WTC11 (cell line): ENCODE data around the gene MPV17L2. TPM values are rescaled to one million over a fixed set of nuclear protein-coding genes. Genes with fewer than 3 reads are reported as not detected.

Experiments
- ATAC-seq: fragments of 200-7000 bp; cut with Tn5 transposase; 2 replicates; pipeline ENCODE4 v1.10.0; 2021; ENCODE audit warnings: mild to moderate bottlenecking, moderate library complexity
- CTCF ChIA-PET: fragments of 300-600 bp; sonication (Branson Sonifier 250); formaldehyde crosslinking; loops from one replicate; lab custom pipeline; 2021; ENCODE audit warnings: antibody characterized with exemption; lab: Charles Lee
- POLR2A ChIA-PET: fragments of 350-600 bp; sonication (Branson Sonifier 250); formaldehyde crosslinking; loops from one replicate; lab custom pipeline; 2021; ENCODE audit warnings: antibody characterized with exemption; lab: Charles Lee
- DNase-seq: peaks from one replicate; pipeline ENCODE4 v3.0.0; 2021; ENCODE audit warnings: low spot score
- H3K27ac Mint-ChIP-seq: 2 replicates; pipeline ENCODE4 v1.8.0; 2021; ENCODE audit warnings: mixed read lengths
- H3K27me3 Mint-ChIP-seq: 2 replicates; pipeline ENCODE4 v1.8.0; 2021; ENCODE audit warnings: low read depth, mild to moderate bottlenecking, moderate library complexity, mixed read lengths
- H3K36me3 Mint-ChIP-seq: 2 replicates; pipeline ENCODE4 v1.8.0; 2021; ENCODE audit warnings: mixed read lengths
- H3K4me1 Mint-ChIP-seq: 2 replicates; pipeline ENCODE4 v1.8.0; 2022; ENCODE audit warnings: mixed read lengths
- H3K4me3 Mint-ChIP-seq: 2 replicates; pipeline ENCODE4 v1.8.0; 2021; ENCODE audit warnings: mild to moderate bottlenecking, moderate library complexity, mixed read lengths
- H3K9me3 Mint-ChIP-seq: 2 replicates; pipeline ENCODE4 v1.8.0; 2021; ENCODE audit warnings: mixed read lengths
- AFF4 ChIP-seq: sonication (generic); formaldehyde crosslinking; IDR thresholded peaks from 2 replicates; pipeline ENCODE4 v1.8.1; 2023; ENCODE audit warnings: mild to moderate bottlenecking, missing genetic modification reagents, borderline replicate concordance
- ATF3 ChIP-seq: sonication (generic); formaldehyde crosslinking; conservative IDR thresholded peaks from 2 replicates; pipeline ENCODE4 v1.8.1; 2022; ENCODE audit warnings: mild to moderate bottlenecking, missing genetic modification reagents
- E2F5 ChIP-seq: sonication (generic); formaldehyde crosslinking; IDR thresholded peaks from 2 replicates; pipeline ENCODE4 v1.8.1; 2022; ENCODE audit warnings: mild to moderate bottlenecking, moderate library complexity, missing genetic modification reagents
- ETV6 ChIP-seq: sonication (generic); formaldehyde crosslinking; IDR thresholded peaks from 2 replicates; pipeline ENCODE4 v1.8.1; 2022; ENCODE audit warnings: mild to moderate bottlenecking, missing genetic modification reagents
- FOXK1 ChIP-seq: sonication (generic); formaldehyde crosslinking; IDR thresholded peaks from 2 replicates; pipeline ENCODE4 v1.8.0; 2022; ENCODE audit warnings: mild to moderate bottlenecking, moderate library complexity, missing genetic modification reagents
- FOXP1 ChIP-seq: sonication (generic); formaldehyde crosslinking; IDR thresholded peaks from 2 replicates; pipeline ENCODE4 v1.8.0; 2022; ENCODE audit warnings: missing genetic modification reagents, mild to moderate bottlenecking, moderate library complexity, borderline replicate concordance
- GABPB1 ChIP-seq: sonication (generic); formaldehyde crosslinking; IDR thresholded peaks from 2 replicates; pipeline ENCODE4 v1.8.1; 2023; ENCODE audit warnings: mild to moderate bottlenecking, missing genetic modification reagents
- IRF2 ChIP-seq: sonication (generic); formaldehyde crosslinking; IDR thresholded peaks from 2 replicates; pipeline ENCODE4 v1.8.0; 2022; ENCODE audit warnings: low read depth, missing genetic modification reagents, borderline replicate concordance
- MAX ChIP-seq: sonication (generic); formaldehyde crosslinking; IDR thresholded peaks from 2 replicates; pipeline ENCODE4 v1.8.0; 2022; ENCODE audit warnings: mild to moderate bottlenecking, missing genetic modification reagents
- NFATC4 ChIP-seq: fragments of 250-450 bp; sonication (Bioruptor Pico); IDR thresholded peaks from 2 replicates; pipeline ENCODE4 v1.9.0; 2021; ENCODE audit warnings: mild to moderate bottlenecking
- PRDM15 ChIP-seq: sonication (generic); formaldehyde crosslinking; IDR thresholded peaks from 2 replicates; pipeline ENCODE4 v1.8.0; 2022; ENCODE audit warnings: missing genetic modification reagents
- PRRX2 ChIP-seq: fragments of 250-450 bp; sonication (Bioruptor Pico); IDR thresholded peaks from 2 replicates; pipeline ENCODE4 v1.8.0; 2021; ENCODE audit warnings: mild to moderate bottlenecking
- RELA ChIP-seq: sonication (generic); formaldehyde crosslinking; IDR thresholded peaks from 2 replicates; pipeline ENCODE4 v1.8.1; 2022; ENCODE audit warnings: missing genetic modification reagents, mild to moderate bottlenecking, borderline replicate concordance
- SP1 ChIP-seq: sonication (generic); formaldehyde crosslinking; conservative IDR thresholded peaks from 2 replicates; pipeline ENCODE4 v1.8.1; 2022; ENCODE audit warnings: missing genetic modification reagents
- USF1 ChIP-seq: sonication (generic); formaldehyde crosslinking; IDR thresholded peaks from 2 replicates; pipeline ENCODE4 v1.8.0; 2022; ENCODE audit warnings: mild to moderate bottlenecking, missing genetic modification reagents
- ZBTB43 ChIP-seq: sonication (generic); formaldehyde crosslinking; IDR thresholded peaks from 2 replicates; pipeline ENCODE4 v1.8.1; 2023; ENCODE audit warnings: mild to moderate bottlenecking, missing genetic modification reagents
- ZNF219 ChIP-seq: sonication (generic); formaldehyde crosslinking; IDR thresholded peaks from 2 replicates; pipeline ENCODE4 v1.8.0; 2023; ENCODE audit warnings: missing genetic modification reagents, mild to moderate bottlenecking, borderline replicate concordance
- ZNF425 ChIP-seq: fragments of 250-450 bp; sonication (Bioruptor Pico); conservative IDR thresholded peaks from 2 replicates; pipeline ENCODE4 v1.9.0; 2021; ENCODE audit warnings: mild to moderate bottlenecking
- total RNA-seq: library from RNA; stranded (reverse); gene quantifications from 3 replicates; pipeline ENCODE4 v1.2.3, GENCODE V29; 2021

Gene MPV17L2
- total RNA-seq, 1 experiment from 2014 or later: 29.8 TPM

- H3K27me3 Mint-ChIP-seq: peaks cover 42% of the 10 kb centered on the region
- ATAC-seq: peak; percentile 91
- CTCF ChIA-PET: interaction anchor here (0.5 to 3.9 kb wide), 31 partner anchors 8 to 227 kb away, joined by 3 to 72 read pairs (median 5); partner anchors contain the start of genes ARRDC2, GDF15, JUND and LSM4
- no peaks in the 10 kb centered on the region for H3K36me3 Mint-ChIP-seq
- POLR2A ChIA-PET: interaction anchor here (0.9 to 2.1 kb wide), 8 partner anchors 8 to 73 kb away, joined by 3 to 26 read pairs (median 5); partner anchors contain the start of genes JUND and RAB3A
- H3K9me3 Mint-ChIP-seq: no peaks in the 10 kb centered on the region
- H3K4me1 Mint-ChIP-seq: peaks cover 30% of the 10 kb centered on the region
- peak overlapping the region; percentile 92 for H3K4me3 Mint-ChIP-seq
- TF ChIP-seq MAX (0 out of 2 replicates have a peak, but pooled peaks have one; percentile 12), NFATC4 (CRISPR knock-in tag) (no peak), ZNF425 (CRISPR knock-in tag) (no peak), PRRX2 (no peak), ZNF219 (CRISPR knock-in tag) (no peak), FOXK1 (CRISPR knock-in tag) (no peak), GABPB1 (CRISPR knock-in tag) (no peak), AFF4 (CRISPR knock-in tag) (no peak), IRF2 (CRISPR knock-in tag) (no peak), ETV6 (CRISPR knock-in tag) (no peak), USF1 (CRISPR knock-in tag) (no peak), SP1 (CRISPR knock-in tag) (0 out of 2 replicates have a peak, but pooled peaks have one; percentile 23), FOXP1 (no peak), ZBTB43 (no peak), RELA (CRISPR knock-in tag) (no peak), ATF3 (CRISPR knock-in tag) (no peak), PRDM15 (CRISPR knock-in tag) (peak; percentile 87), E2F5 (CRISPR knock-in tag) (0 out of 2 replicates have a peak, but pooled peaks have one; percentile 34)
- TF ChIP-seq, all 79 proteins: peak for 4
- peak overlapping the region; percentile 100 for H3K27ac Mint-ChIP-seq
- DNase-seq: peak; percentile 100
Observed at GRCh38 chr19:18224525-18225354, 31.7 kb downstream of the MPV17L2 start.
